NCI-H748 treated with DMSO at 0.1 percent for 48 hours (cell line): Measurements from ENCODE around the gene SHLD1.

Experiments
- DNase-seq: peaks from one replicate; lab custom pipeline; 2025; lab: John Stamatoyannopoulos, UW

Gene SHLD1

DNA sequence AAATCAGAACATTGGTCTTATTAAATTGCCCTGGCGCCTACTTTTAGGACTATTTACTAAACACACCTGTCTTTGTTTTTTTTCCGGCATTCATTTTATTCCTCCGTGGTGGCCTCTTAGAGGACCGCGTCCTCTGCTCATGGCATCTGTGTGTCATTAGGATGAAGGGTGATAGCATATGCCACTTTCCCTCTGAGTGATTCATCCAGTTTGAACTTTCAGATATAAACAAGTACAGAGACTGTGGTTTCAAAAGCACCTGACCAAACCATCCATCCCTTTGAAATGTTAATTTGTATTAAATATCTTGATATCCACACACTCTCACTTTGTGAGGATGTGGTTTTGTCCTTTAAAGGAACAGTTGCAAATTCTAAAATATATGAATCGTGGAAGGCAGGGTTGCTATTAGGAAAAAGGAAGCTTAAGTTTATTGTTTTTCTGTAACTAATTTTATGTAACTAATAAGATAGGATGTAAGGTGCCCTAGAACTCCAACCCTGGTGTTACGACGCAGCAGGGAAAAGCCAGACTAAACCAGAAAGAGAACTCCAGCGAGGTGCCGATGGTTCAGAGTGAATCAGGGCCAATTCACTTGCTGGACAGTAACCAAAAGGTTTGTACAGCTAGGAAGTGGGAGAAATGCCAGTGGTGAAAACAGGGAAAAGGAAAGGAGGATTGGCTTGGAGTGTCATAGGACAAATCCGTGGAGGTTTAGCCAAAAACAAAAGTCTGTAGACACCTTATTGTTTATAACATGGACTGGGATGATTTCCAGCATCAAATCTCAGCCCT lies 98.7 kb downstream of the SHLD1 start:
- DNase-seq = no peak

- no peak for DNase-seq
These were observed 105.7 kb downstream of the SHLD1 start for GRCh38 chr20:5855939-5856338.

- no peak for DNase-seq
These were observed 109.4 kb downstream of the SHLD1 start for GRCh38 chr20:5859608-5860007.

- no peak for DNase-seq
These were observed 112.5 kb downstream of the SHLD1 start for GRCh38 chr20:5862703-5863039.

DNA sequence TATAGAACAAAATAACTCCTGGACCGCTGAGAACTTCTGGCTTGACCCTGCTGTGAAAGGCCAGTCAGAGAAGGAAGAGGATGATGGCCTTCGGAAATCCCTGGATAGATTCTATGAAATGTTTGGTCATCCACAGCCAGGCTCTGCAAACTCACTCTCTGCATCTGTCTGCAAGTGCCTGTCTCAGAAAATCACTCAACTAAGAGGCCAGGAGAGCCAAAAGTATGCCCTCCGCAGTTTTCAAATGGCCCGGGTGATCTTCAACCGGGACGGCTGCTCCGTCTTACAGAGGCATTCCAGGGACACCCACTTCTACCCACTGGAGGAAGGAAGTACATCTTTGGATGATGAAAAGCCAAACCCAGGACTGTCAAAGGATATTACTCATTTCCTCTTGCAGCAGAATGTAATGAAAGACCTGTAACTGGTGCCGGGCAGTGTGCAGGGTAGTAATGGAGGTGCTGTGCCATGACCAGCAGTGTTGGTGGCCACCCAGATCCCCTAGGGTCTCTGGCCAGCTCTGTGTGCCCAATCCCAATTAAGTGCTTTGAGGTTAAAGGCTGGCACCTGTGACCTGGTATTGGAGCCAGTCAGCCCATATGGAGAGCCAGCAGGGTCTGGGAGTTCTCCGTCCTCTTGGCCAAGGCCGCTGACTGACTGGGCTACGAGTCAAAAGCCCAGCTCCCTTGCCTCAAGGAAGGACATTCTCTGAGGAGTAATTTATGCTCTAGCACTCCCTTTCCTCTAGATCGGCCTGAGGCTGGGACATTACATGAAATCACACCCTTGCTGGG lies 113.0 kb downstream of the SHLD1 start:
- no peak for DNase-seq

DNA sequence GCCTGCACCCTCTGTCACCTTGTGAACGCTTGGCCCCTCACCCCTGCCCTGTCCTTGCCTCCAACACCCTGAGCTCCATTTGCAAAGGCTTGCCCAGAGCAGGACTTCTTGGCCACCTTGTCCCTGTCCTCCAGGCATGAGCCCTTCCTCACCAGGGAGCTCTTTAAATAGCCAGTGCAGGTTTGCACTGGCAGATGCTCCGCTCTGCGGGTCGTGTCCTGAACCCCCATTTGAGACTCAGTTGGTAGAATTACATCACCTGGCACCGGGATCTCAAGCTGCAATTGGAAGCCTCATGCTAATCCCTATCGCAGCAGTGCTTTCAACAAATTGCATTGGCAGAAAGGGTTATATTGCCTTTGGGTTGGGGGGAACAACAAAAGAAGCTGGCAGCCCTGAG lies 114.2 kb downstream of the SHLD1 start:
- DNase-seq = no peak

- DNase-seq = no peak
These were observed 114.8 kb downstream of the SHLD1 start for GRCh38 chr20:5864873-5865587.

DNA sequence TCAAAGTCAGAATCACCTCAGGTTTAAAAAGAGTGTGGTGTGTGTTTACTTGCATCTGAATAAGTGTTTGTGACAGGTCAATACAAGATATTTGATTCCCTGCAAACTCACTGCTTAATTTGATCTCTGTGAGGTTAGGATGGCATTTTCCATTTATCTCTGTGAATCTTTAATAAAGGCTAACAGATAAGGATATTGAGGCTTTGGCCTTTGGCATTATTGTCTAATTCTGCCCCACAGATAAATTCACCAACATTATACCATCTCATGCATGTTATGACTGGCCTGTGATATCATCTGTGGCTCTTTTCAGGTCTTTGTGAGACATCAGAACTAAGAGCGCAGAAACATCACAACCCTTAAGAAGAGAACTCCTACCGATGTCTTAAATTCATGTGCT lies 115.4 kb downstream of the SHLD1 start:
- no peak for DNase-seq

- no peak for DNase-seq
These were observed 120.4 kb downstream of the SHLD1 start for GRCh38 chr20:5870568-5870981.

- no peak for DNase-seq
These were observed 121.5 kb downstream of the SHLD1 start for GRCh38 chr20:5871459-5872410.

GRCh38 chr20:5877128-5877527 lies 126.9 kb downstream of the SHLD1 start:
- DNase-seq = no peak

GRCh38 chr20:5880326-5880725 lies 130.1 kb downstream of the SHLD1 start:
- DNase-seq = no peak

DNA sequence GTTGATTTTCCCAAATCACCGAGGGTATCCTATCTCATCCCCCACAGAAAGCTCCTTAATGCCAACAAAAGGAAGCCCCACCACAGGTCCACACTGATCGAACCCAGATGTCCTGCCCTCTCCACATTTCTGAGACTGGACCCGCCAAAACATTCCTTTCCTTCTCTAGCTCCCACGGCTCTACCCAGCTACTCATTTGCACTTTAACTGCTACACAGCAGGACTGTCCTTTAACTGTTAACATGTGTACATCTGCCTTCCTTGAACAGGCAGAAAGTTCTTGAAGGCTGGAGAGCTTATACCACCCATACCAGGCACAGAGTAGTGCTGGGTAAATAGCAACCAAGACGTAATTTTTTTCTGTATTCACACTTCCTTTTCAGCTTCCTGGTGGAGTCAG lies 131.5 kb downstream of the SHLD1 start:
- no peak for DNase-seq

GRCh38 chr20:5882166-5882565 lies 132.0 kb downstream of the SHLD1 start:
- DNase-seq = no peak

DNA sequence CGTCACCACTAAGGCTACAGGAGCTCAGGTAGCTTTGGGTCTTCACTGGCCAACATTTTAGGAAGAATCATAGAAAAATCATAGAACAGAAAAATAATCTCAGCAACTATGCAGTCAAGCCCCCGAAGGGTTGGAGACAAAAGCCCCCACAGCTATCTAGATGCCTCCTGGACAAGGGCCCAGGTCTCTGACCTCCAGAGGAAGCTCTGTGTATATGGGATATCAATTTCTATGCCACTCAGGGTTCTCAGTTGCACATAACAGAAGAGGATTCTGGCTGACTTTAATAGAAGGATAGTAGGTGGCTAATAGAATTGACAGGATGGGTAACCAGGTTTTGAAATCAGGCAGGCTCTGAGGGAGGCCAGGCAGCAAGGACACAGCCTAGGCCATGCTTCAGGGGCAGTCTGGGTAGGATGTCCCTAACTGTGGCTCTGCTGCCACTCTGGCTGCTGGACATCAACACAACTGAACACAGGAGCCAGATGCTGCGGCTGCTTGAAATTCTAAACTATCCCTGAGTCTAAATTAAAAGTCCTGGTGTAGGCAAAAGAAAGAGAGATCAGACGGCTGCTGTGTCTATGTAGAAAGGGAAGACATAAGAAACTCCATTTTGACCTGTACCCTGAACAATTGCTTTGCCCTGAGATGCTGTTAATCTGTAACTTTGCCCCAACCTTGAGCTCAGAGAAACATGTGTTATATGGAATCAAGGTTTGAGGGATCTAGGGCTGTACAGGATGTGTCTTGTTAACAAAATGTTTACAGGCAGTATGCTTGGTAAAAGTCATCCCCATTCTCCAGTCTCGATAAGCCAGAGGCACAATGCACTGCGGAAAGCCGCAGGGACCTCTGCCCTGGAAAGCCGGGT lies 134.5 kb downstream of the SHLD1 start:
- no peak for DNase-seq

GRCh38 chr20:5885866-5886265 lies 135.7 kb downstream of the SHLD1 start:
- no peak for DNase-seq

DNA sequence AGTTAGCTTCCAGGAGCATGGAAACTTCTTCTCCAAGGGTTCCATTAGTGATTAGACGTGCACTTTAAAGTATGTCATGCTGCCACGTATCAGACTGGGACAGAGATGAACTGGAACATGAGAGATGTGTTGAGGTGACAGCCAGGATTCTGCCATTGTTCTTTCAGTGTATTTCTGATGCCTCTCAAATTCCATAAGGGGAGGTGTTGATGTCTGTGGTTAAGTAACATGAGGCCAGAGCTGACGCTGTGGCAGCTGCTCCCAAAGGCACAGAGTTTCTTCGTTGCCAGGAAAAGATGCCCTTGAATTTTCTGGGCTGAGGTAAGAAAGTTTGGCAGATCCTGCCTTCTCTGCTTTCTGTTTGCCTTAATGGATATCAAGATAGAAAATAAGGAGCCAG lies 136.6 kb downstream of the SHLD1 start:
- no peak for DNase-seq

- DNase-seq = no peak
These were observed 137.2 kb downstream of the SHLD1 start for GRCh38 chr20:5887386-5887785.

DNA sequence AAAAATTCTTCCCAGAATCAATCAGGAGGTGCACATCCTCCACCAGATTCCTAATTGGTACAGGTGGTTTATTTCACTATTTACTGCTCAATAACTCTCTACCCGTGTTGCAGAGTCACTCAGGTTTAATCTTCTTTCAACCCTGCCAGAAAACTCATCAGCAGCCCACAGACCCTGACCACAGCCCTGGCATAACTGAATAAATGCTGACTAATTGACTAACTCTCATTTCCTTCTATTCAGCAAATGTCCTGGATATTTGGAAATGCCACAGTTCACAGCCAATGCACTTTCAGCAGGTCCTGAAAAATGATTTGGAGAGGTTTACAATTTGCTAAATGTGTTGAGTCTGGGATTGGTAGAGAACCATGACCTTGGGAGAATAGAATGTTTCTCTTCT lies 137.8 kb downstream of the SHLD1 start:
- DNase-seq = no peak

- DNase-seq = no peak
These were observed 140.7 kb downstream of the SHLD1 start for GRCh38 chr20:5890773-5891441.
